SK-N-SH (cell line): ENCODE results near the gene IL13RA1. TPM values are rescaled to one million over a fixed set of nuclear protein-coding genes. Genes with fewer than 3 reads are reported as not detected.
A peak's percentile ranks its signal among the peaks of the same experiment; 100 is the strongest.

Source experiments
- CTCF ChIA-PET: fragments of 300-600, 350-600 bp; formaldehyde crosslinking; extraction: SDS; loops from one replicate; lab custom pipeline; 2021; lab: Yijun Ruan, JAX
- POLR2A ChIA-PET: fragments of 350-600 bp; sonication (Branson Sonifier 250); formaldehyde crosslinking; extraction: SDS; loops from one replicate; lab custom pipeline; 2020; ENCODE audit warnings: antibody characterized with exemption, inconsistent platforms; lab: Yijun Ruan, JAX
- DNase-seq: peaks from one replicate; pipeline ENCODE4 v3.0.0; 2012
- H2AFZ ChIP-seq: fragments of 200-600 bp; sonication (generic); 2 replicates; pipeline ENCODE4 v1.8.1; 2016; ENCODE audit warnings: antibody characterized with exemption, mild to moderate bottlenecking, low read depth
- H3F3A ChIP-seq: fragments of 200-600 bp; sonication (generic); replicated peaks from 2 replicates; pipeline ENCODE3; 2016; ENCODE audit warnings: antibody characterized with exemption, mild to moderate bottlenecking; ENCODE audit not compliant: insufficient read depth
- H3K27ac ChIP-seq, 2 experiments: fragments of 200-500 bp in 1 of 2; fragments of 200-600 bp in 1 of 2; sonication (Bioruptor generic) in 1 of 2; sonication (generic), shearing (Covaris generic) in 1 of 2; 2 replicates each; pipeline versions ENCODE4 v1.5.1 to v1.6.1; 2014 to 2016; ENCODE audit warnings: low read depth in 2 of 2, inconsistent platforms in 1 of 2, low read length in 1 of 2, mild to moderate bottlenecking in 1 of 2, mixed read lengths in 1 of 2
- H3K27me3 ChIP-seq: fragments of 200-600 bp; sonication (generic), shearing (Covaris generic); 2 replicates; pipeline ENCODE4 v1.6.1; 2016; ENCODE audit warnings: mixed run types; ENCODE audit not compliant: insufficient read depth
- H3K36me3 ChIP-seq, 2 experiments: fragments of 200-500 bp in 1 of 2; fragments of 200-600 bp in 1 of 2; sonication (Bioruptor generic) in 1 of 2; sonication (generic) in 1 of 2; replicated peaks in 1 of 2; 2 replicates each; pipeline versions ENCODE3 to v1.5.1; 2014 to 2016; ENCODE audit warnings: low read length in 1 of 2, mild to moderate bottlenecking in 1 of 2; ENCODE audit not compliant: insufficient read depth in 2 of 2, control insufficient read depth in 1 of 2
- H3K4me1 ChIP-seq, 2 experiments: fragments of 200-500 bp in 1 of 2; fragments of 200-600 bp in 1 of 2; sonication (Bioruptor generic) in 1 of 2; sonication (generic), shearing (Covaris generic) in 1 of 2; 2 replicates each; pipeline versions ENCODE4 v1.5.1 to v1.6.1; 2014 to 2016; ENCODE audit warnings: low read depth in 1 of 2, low read length in 1 of 2, mixed run types in 1 of 2; ENCODE audit not compliant: insufficient read depth in 2 of 2, control insufficient read depth in 1 of 2
- H3K4me2 ChIP-seq: fragments of 200-600 bp; sonication (generic), shearing (Covaris generic); 2 replicates; pipeline ENCODE4 v1.6.1; 2017; ENCODE audit warnings: mixed run types
- H3K4me3 ChIP-seq, 2 experiments: fragments of 200-500 bp in 1 of 2; fragments of 200-600 bp in 1 of 2; sonication (Bioruptor generic) in 1 of 2; sonication (generic), shearing (Covaris generic) in 1 of 2; 2 replicates each; pipeline versions ENCODE4 v1.5.1 to v1.8.1; 2014 to 2016; ENCODE audit warnings: low read depth in 2 of 2, inconsistent platforms in 1 of 2, low read length in 1 of 2, mild to moderate bottlenecking in 1 of 2, mixed read lengths in 1 of 2, moderate library complexity in 1 of 2
- H3K79me2 ChIP-seq: fragments of 200-600 bp; sonication (generic); 2 replicates; pipeline ENCODE4 v1.8.1; 2017; ENCODE audit warnings: mild to moderate bottlenecking; ENCODE audit not compliant: insufficient read depth
- H3K9ac ChIP-seq: fragments of 200-600 bp; sonication (generic); 2 replicates; pipeline ENCODE4 v1.6.1; 2017; ENCODE audit warnings: mixed run types
- H3K9me2 ChIP-seq: fragments of 200-600 bp; sonication (generic); 2 replicates; pipeline ENCODE4 v1.6.1; 2017; ENCODE audit warnings: mixed run types
- H3K9me3 ChIP-seq: fragments of 200-600 bp; sonication (generic); 2 replicates; pipeline ENCODE4 v1.6.1; 2017; ENCODE audit warnings: mixed run types, mild to moderate bottlenecking, moderate library complexity
- H4K20me1 ChIP-seq: fragments of 200-600 bp; sonication (generic); 2 replicates; pipeline ENCODE4 v1.6.1; 2017; ENCODE audit warnings: mild to moderate bottlenecking, mixed run types; ENCODE audit not compliant: insufficient read depth
- CTCF ChIP-seq: fragments of 200-600 bp; sonication (generic); IDR thresholded peaks from 2 replicates; pipeline ENCODE4 v1.6.1; 2017; ENCODE audit warnings: antibody characterized with exemption, mild to moderate bottlenecking, moderate library complexity
- ELF1 ChIP-seq: IDR thresholded peaks from 2 replicates; pipeline ENCODE4 v1.4.0; 2012
- EP300 ChIP-seq, 2 experiments: IDR thresholded peaks; 2 replicates each; pipeline versions ENCODE4 v1.4.0 to v1.6.1; 2012; ENCODE audit warnings: borderline replicate concordance in 1 of 2, low read depth in 1 of 2, low read length in 1 of 2
- FOSL2 ChIP-seq: IDR thresholded peaks from 2 replicates; pipeline ENCODE4 v1.4.0; 2012; ENCODE audit warnings: low read depth, mild to moderate bottlenecking, moderate library complexity, borderline replicate concordance
- FOXM1 ChIP-seq: IDR thresholded peaks from 2 replicates; pipeline ENCODE4 v1.4.0; 2012; ENCODE audit warnings: low read depth, mild to moderate bottlenecking
- GABPA ChIP-seq: IDR thresholded peaks from 2 replicates; pipeline ENCODE4 v1.4.0; 2012; ENCODE audit warnings: low read depth, mild to moderate bottlenecking
- MEF2A ChIP-seq: IDR thresholded peaks from 2 replicates; pipeline ENCODE4 v1.4.0; 2012; ENCODE audit warnings: low read depth, borderline replicate concordance
- MXI1 ChIP-seq: IDR thresholded peaks from 2 replicates; pipeline ENCODE4 v1.6.1; 2012; ENCODE audit warnings: mild to moderate bottlenecking, low read depth, low read length, improper control_type of control experiment
- NRF1 ChIP-seq: IDR thresholded peaks from 2 replicates; pipeline ENCODE4 v1.6.1; 2012; ENCODE audit warnings: low read depth, mild to moderate bottlenecking, low read length
- RCOR1 ChIP-seq: fragments of 150-350 bp; IDR thresholded peaks from 2 replicates; pipeline ENCODE4 v1.6.1; 2017; ENCODE audit warnings: antibody characterized with exemption, low read length
- RXRA ChIP-seq: IDR thresholded peaks from 2 replicates; pipeline ENCODE4 v1.4.0; 2012; ENCODE audit warnings: low read depth, mild to moderate bottlenecking, borderline replicate concordance
- SIN3A ChIP-seq: IDR thresholded peaks from 2 replicates; pipeline ENCODE4 v1.6.1; 2012; ENCODE audit warnings: low read depth, mild to moderate bottlenecking, low read length, moderate library complexity, borderline replicate concordance
- SMC3 ChIP-seq: IDR thresholded peaks from 2 replicates; pipeline ENCODE4 v1.6.1; 2012; ENCODE audit warnings: low read depth, low read length, improper control_type of control experiment
- TCF12 ChIP-seq: IDR thresholded peaks from 2 replicates; pipeline ENCODE4 v1.4.0; 2012
- TEAD4 ChIP-seq: IDR thresholded peaks from 2 replicates; pipeline ENCODE4 v1.4.0; 2012; ENCODE audit warnings: mild to moderate bottlenecking, borderline replicate concordance; ENCODE audit not compliant: insufficient read depth
- USF1 ChIP-seq: IDR thresholded peaks from 2 replicates; pipeline ENCODE4 v1.4.0; 2012; ENCODE audit warnings: low read depth, borderline replicate concordance
- YY1 ChIP-seq: IDR thresholded peaks from 2 replicates; pipeline ENCODE4 v1.4.0; 2012; ENCODE audit warnings: low read depth, mild to moderate bottlenecking
- ZBTB33 ChIP-seq: IDR thresholded peaks from 2 replicates; pipeline ENCODE4 v1.4.0; 2012; ENCODE audit warnings: low read depth, borderline replicate concordance
- WGBS: methylation state at CpG from one replicate; pipeline ENCODE4 v1.1.6; 2017; ENCODE audit warnings: low lambda C conversion rate; 5-methylcytosine and 5-hydroxymethylcytosine counted together
- polyA plus RNA-seq, 3 experiments: library from polyadenylated mRNA; depleted of rRNA; stranded (reverse); fragments of >200 nt; gene quantifications; 2 replicates each; pipeline ENCODE4 v1.2.3, GENCODE V29; 2012
- TF ChIP-seq, protein P1 (sequence below): fragments of 150-350 bp; IDR thresholded peaks from 2 replicates; pipeline ENCODE4 v1.6.1; 2017; ENCODE audit warnings: antibody characterized with exemption, low read length, low read depth, borderline replicate concordance

The IL13RA1 gene
- polyA plus RNA-seq, 1 of the 3 experiments (the other 2 are of a cell fraction) = 27.0 TPM

DNA sequence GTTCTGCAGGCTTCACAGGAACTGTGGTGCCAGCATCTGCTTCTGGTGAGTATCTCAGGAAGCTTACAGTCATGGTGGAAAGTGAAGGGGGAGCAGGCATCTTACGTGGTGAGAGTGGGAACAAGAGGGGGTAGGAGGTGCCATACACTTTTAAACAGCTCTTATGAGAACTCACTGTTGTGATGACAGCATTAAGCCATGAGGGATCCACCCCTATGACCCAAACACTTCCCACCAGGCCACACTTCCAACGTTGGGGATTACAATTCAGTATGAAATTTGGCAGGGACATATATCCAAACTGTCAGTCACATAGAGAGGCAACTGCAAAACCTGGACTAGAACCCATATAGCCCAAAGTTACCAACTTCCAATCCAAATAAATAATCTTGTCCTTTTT is 53.1 kb downstream of the IL13RA1 start (continued):
- TF ChIP-seq MEF2A (no peak), EP300 (IDR thresholded peaks at IDR 0.05; ENCODE audit: borderline replicate concordance in 1 of 2, low read depth in 1 of 2, low read length in 1 of 2) (no peak), ZBTB33 (no peak), MXI1 (no peak), YY1 (no peak)

- TF ChIP-seq TCF12 (no peak), SMC3 (no peak), ZBTB33 (no peak), GABPA (no peak), RXRA (no peak), RCOR1 (no peak), SIN3A (no peak), NRF1 (no peak), FOSL2 (no peak), MEF2A (no peak), TEAD4 (no peak), FOXM1 (no peak), ELF1 (no peak), CTCF (no peak), USF1 (no peak)
- TF ChIP-seq, protein P1, sequence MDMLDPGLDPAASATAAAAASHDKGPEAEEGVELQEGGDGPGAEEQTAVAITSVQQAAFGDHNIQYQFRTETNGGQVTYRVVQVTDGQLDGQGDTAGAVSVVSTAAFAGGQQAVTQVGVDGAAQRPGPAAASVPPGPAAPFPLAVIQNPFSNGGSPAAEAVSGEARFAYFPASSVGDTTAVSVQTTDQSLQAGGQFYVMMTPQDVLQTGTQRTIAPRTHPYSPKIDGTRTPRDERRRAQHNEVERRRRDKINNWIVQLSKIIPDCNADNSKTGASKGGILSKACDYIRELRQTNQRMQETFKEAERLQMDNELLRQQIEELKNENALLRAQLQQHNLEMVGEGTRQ = no peak
- H3K9me2 ChIP-seq = no peaks in the 10 kb centered on the region
- H4K20me1 ChIP-seq = no peaks in the 10 kb centered on the region
- peaks cover 3% of the 10 kb centered on the region for H3F3A ChIP-seq
- WGBS = 34% methylated on average over 1 of the region's 1 CpG
- H3K4me1 ChIP-seq = no peaks in the 10 kb centered on the region
- H3K27me3 ChIP-seq = no peaks in the 10 kb centered on the region
- POLR2A ChIA-PET = no interaction called here
- H3K27ac ChIP-seq = peak overlapping the region in 1 of 2 experiments; percentile 41; a peak in 1 of 4 replicates
- H3K4me3 ChIP-seq = no peak overlapping the region
- H2AFZ ChIP-seq = no peak overlapping the region
- H3K4me2 ChIP-seq = no peak overlapping the region
- DNase-seq = no peak
- H3K9me3 ChIP-seq = no peaks in the 10 kb centered on the region
- H3K36me3 ChIP-seq = peaks cover 0 to 11% of the 10 kb centered on the region in 2 experiments
- no peaks in the 10 kb centered on the region for H3K79me2 ChIP-seq
- CTCF ChIA-PET = interaction anchor here (0.9 to 2.0 kb wide), 2 partner anchors 58 to 154 kb away, joined by 3 to 6 read pairs; no protein-coding TSS in a partner anchor
- no peak overlapping the region for H3K9ac ChIP-seq
Measured at GRCh38 chrX:118780911-118781310, 53.5 kb downstream of the IL13RA1 start.
